HG03558 (cell line): ENCODE measurements around the gene WDR59.
"Not testable (repeated sequence)": the region's sequence is repeated elsewhere in the genome, so short reads cannot be mapped to it uniquely, and the experiment has no call there.

ENCODE experiments used
- ATAC-seq: cut with Tn5 transposase; IDR thresholded peaks from one replicate; pipeline ENCODE4 v1.9.1; 2021; ENCODE audit warnings: moderate number of reproducible peaks; ENCODE audit not compliant: unreplicated experiment; ENCODE audit errors: extremely low read depth

WDR59 gene

DNA sequence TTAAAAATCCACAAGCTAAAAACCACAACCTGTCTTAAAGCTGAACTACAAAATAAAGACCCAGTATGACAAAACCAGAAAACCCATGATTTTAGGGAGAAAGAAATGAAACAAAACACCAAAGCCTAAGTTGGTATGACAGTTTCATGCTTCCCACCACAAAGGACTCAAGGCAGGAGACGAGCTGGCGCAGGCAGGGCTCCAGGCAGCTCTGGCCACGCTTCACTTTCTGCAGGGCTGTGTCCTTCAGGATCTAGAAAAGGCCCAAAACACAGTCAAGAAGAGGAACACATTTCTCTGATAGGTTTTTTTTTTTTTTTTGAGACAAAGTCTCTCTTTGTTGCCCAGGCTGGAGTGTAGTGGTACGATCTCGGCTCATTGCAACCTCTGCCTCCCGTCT, 75.3 kb downstream of the WDR59 start:
- no peak for ATAC-seq

DNA sequence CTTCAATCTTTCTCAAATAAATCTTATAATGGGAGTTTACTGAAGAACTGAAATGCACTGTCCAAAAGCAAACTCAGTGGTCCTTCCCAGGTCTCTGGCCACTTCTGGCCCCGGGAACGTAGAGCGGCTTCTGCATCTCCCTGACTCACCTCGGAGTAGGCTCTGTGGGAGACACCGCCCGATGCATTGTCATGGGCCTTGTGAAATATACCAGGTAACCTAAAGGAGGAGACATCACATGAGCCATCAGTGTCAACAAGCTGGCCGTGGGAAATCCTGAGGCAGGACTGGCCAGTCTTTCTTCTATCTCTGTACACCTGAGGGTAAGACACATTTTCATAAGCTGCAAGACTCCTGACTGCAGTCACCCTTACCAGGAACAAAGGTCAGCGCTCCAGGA, 76.2 kb downstream of the WDR59 start:
- ATAC-seq, result not testable (repeated sequence)

DNA sequence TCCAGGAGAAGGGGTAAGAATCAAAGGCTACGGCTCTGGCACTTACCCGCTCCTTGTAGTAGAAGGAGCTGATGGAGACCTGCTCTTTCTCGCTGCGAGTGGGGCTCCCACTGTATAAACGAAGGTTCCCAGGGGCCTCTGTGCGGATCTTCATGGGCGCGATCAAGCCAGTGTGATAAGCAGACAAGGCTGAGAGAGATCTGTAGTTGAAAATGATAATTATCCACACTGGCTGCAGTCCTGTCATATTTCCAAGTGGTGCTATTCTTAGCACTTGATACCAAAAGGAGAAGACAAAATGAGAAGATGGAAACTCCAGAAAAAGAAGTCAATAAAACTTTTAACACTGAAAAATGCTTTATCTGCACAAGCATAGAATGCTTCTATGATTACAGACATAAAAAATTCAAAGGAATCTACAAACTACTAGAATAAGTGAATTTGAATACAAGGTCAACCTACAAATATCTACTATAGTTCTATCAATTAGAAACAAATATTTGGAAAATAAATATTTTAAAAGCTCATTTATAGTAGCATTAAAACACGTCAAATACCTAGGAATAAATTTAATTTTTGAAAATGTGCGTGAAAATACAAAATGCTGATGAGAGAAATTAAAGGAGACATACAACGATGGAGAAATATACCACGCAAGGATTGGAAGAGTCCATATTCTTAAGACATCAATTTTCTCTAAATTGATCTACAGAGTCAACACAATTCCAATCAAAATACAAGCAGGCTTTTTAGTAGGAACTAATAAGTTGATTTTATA, 80.8 kb downstream of the WDR59 start:
- ATAC-seq, result no peak

GRCh38 chr16:74903120-74903519, 81.8 kb downstream of the WDR59 start:
- ATAC-seq, result no peak

DNA sequence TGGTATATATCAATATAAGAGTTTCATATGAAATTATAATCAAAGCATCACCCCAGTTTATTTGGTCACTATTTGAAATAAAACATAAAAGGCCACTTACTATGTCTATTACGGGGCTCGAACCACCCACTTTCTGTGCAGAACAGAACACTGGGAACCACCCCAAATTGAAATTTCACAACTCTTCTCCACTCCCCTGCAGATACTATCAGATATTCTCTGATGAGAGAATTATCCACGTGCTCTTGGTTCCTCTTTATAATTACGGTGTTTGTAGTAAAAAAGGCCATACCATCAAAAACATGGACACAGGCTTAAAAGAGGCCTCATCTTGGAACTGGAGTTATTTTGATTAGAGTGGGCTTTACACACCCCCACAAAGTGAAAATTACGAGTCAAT, 82.8 kb downstream of the WDR59 start:
- ATAC-seq, result no peak

GRCh38 chr16:74901606-74902005, 83.3 kb downstream of the WDR59 start:
- ATAC-seq, result no peak

- no peak for ATAC-seq
Observed at GRCh38 chr16:74899816-74900215, 85.1 kb downstream of the WDR59 start.

DNA sequence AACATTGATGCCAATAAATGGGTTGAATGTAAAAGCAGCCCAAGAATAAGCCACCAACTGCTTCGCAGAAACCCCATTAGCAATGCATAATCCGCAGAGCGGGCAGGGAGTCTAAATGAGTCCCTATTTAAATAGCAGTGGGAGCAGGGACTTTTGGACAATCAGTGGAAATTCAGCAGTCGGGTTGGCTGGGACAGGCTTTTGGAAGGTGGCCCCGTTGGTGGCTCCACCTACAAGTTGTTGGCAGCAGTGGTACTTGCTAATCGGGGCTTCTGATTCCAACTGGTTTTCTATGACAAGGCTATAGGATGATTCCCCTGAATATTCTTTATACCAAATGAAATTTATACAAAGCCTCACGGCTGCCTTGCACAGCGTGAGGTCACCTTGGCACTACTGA, 86.3 kb downstream of the WDR59 start:
- no peak for ATAC-seq

GRCh38 chr16:74896389-74897370, 88.2 kb downstream of the WDR59 start:
- ATAC-seq, result no peak

DNA sequence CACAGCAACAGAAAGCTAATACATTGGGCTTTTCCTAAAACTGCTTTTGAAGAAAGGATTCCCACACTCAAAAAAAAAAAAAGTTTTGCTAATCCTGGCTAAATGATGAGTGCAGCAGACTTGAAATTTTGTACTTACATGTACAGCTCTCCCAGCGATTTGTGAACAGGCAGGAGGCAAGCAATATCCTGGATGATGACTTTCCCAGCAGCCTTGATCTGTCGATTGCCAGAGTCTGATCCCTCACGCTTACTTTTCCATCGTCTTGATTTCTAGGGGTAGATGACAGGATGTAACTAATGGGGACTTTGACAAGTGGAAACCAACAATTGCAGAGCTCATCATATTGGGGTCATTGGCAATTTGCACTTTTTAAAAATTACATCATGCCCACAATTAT, 91.4 kb downstream of the WDR59 start:
- ATAC-seq, result no peak

DNA sequence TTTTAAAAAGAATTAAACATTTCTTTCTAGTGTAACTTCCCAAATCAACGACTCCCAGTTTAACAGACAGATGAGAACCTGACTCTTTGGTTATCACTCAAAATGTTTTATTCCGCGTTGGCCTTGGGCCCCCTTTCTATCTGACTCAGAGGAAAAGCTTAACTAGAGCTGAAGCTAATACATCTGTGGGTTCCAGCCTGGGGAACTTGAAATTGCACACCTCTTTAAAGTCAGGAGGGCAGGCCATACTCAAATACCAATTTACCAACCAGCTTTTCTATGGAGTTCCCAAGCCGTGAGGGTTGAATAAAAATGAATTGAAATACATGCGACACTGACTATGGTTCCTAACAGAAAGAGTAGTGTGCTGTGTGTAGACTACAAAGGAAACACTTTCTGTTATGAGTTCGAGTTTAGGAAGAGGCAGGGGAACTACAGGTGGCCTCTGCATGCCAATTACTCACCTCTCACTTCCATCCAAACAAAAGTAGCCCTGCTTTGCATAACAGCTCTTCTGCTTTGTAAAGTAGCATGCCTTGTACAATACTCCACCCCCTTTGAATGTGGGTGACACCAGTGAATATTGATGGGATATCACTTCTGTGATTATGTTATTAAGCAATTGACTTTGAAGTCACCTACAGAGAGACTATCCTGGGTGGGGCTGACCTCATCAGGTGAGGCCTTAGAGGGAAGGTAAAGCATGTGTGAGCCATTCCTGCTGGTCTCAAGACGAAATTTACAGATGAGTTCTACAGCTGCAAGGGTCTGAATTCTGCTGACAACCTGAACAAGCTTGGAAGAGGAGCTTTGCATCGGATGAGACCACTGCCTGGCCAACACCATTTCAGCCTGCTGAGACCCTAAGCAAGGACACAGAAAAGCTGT, 92.1 kb downstream of the WDR59 start:
- ATAC-seq, result peak; percentile 93

DNA sequence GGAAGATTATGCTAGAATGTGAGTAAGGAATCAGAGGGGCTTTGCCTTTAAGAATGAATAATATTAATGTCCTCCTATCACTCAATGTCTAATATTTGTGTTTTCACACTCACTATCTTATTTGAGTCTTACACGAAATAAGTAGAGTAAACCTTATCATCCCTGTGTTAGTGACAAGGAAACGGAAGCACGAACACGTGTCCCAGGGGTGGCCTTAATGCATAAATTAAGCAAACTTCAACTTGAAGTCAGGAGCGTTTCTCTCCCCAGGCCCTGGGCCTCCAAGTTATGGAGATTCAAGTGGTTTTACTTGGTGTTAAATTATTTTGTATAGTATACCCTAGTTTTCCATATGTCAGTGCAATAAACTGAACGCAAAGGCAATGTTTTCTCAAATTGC, 96.0 kb downstream of the WDR59 start:
- ATAC-seq, result no peak

DNA sequence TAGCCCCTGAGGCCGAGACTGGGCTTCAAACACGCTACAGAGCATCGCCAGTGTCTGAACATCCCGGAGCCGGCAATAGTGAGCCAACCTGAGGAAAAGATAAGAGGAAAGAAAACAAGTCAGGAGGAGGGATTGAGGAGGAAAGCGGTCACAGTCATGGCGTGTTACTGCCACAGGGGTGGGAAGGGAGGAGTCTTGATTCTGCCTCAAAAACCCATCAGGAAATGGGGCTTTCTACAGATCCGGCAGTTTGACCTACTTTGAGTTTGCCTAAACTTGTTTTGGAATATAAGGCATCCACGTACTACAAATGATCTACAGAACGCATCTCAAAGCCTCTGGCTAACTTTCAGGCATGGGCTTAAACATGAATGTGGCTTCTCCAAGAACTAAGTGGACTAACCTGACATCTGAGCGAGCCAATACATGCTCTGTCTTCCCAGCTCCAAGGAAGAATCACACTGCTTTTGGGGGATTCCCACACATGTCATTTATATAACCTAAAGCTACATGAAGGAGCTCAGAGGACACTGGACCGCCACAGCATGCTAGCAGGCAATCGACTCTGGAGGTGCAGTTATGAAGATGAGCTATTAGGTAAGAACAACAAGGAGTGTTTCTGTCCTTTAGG, 96.6 kb downstream of the WDR59 start:
- ATAC-seq, result no peak

- ATAC-seq, result no peak
Observed at GRCh38 chr16:74887084-74887483, 97.8 kb downstream of the WDR59 start.

GRCh38 chr16:74877706-74878105, 107.2 kb downstream of the WDR59 start:
- no peak for ATAC-seq

- ATAC-seq, result no peak
Observed at GRCh38 chr16:74874912-74875546, 109.9 kb downstream of the WDR59 start.

GRCh38 chr16:74874123-74874522, 110.8 kb downstream of the WDR59 start:
- ATAC-seq, result no peak

- no peak for ATAC-seq
Observed at GRCh38 chr16:74872302-74872701, 112.6 kb downstream of the WDR59 start.

DNA sequence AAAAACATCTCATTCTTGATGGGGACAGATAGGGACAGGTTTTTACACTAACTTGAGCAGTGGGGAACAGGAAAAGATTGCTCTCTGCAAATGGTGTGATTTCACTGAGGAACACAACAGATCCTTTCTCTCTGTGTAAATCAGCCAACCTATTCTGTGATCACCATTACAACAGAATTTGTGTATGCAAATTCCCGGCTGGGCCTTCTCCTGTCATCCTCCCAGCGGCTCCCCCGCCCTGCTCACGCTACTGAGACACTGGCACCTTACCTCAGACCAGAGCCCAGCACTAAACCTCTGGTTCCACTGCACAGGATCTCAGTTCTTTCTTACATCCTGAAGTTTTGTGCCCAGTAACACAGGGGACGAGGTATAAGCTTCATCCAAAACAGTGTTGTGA, 113.3 kb downstream of the WDR59 start:
- ATAC-seq, result no peak
